GM12878 (cell line): Measurements from ENCODE around the gene CYB5A. TPM values are rescaled to one million over a fixed set of nuclear protein-coding genes. Genes with fewer than 3 reads are reported as not detected.

Source experiments
- ASH2L ChIP-seq: fragments of 300-600, 200-600 bp; sonication (generic); IDR thresholded peaks from 2 replicates; pipeline ENCODE4 v1.6.1; 2017; ENCODE audit warnings: low read depth, mild to moderate bottlenecking, borderline replicate concordance
- BACH1 ChIP-seq: fragments of 450-650 bp; IDR thresholded peaks from 2 replicates; pipeline ENCODE4 v1.6.1; 2017; ENCODE audit warnings: mild to moderate bottlenecking, borderline replicate concordance
- CEBPB ChIP-seq, 2 experiments: fragments of 150-350 bp in 1 of 2; IDR thresholded peaks; 2 replicates each; pipeline ENCODE4 v1.6.1; 2012 to 2014; ENCODE audit warnings: low read depth in 2 of 2, low read length in 2 of 2, borderline replicate concordance in 1 of 2, inconsistent platforms in 1 of 2
- CHD2 ChIP-seq: IDR thresholded peaks from 2 replicates; pipeline ENCODE4 v1.6.1; 2011; ENCODE audit warnings: low read depth, low read length, improper control_type of control experiment, borderline replicate concordance
- CREB1 ChIP-seq: IDR thresholded peaks from 2 replicates; pipeline ENCODE4 v1.6.1; 2012; ENCODE audit warnings: low read depth, mild to moderate bottlenecking, inconsistent platforms
- CREM ChIP-seq: IDR thresholded peaks from 2 replicates; pipeline ENCODE4 v1.6.1; 2014; ENCODE audit warnings: antibody characterized with exemption, low read depth
- DPF2 ChIP-seq: fragments of 450-650 bp; IDR thresholded peaks from 2 replicates; pipeline ENCODE4 v1.6.1; 2017; ENCODE audit warnings: mild to moderate bottlenecking
- ESRRA ChIP-seq: IDR thresholded peaks from 2 replicates; pipeline ENCODE4 v1.6.1; 2012; ENCODE audit warnings: mild to moderate bottlenecking, low read length, improper control_type of control experiment
- GATAD2B ChIP-seq: fragments of 450-650 bp; conservative IDR thresholded peaks from 2 replicates; pipeline ENCODE4 v1.6.1; 2017; ENCODE audit warnings: low read depth, mild to moderate bottlenecking, moderate library complexity
- MXI1 ChIP-seq: fragments of 150-350 bp; IDR thresholded peaks from 2 replicates; pipeline ENCODE4 v1.6.1; 2011; ENCODE audit warnings: low read depth, mild to moderate bottlenecking, inconsistent platforms, low read length, improper control_type of control experiment
- NBN ChIP-seq: fragments of 450-650 bp; IDR thresholded peaks from 2 replicates; pipeline ENCODE4 v1.6.1; 2016
- NR2C1 ChIP-seq: fragments of 450-650 bp; IDR thresholded peaks from 2 replicates; pipeline ENCODE4 v1.6.1; 2017; ENCODE audit warnings: antibody characterized with exemption, mild to moderate bottlenecking, moderate library complexity
- NRF1 ChIP-seq: conservative IDR thresholded peaks from 2 replicates; pipeline ENCODE4 v1.6.1; 2011; ENCODE audit warnings: mild to moderate bottlenecking, low read depth, low read length, improper control_type of control experiment
- PAX5 ChIP-seq: IDR thresholded peaks from 2 replicates; pipeline ENCODE4 v1.6.1; 2011; ENCODE audit warnings: low read depth, low read length, borderline replicate concordance
- SIN3A ChIP-seq: IDR thresholded peaks from 2 replicates; pipeline ENCODE4 v1.6.1; 2012; ENCODE audit warnings: low read depth, low read length, improper control_type of control experiment
- SMAD5 ChIP-seq: IDR thresholded peaks from 2 replicates; pipeline ENCODE4 v1.6.1; 2016; ENCODE audit warnings: antibody characterized with exemption, low read depth
- TAF1 ChIP-seq: IDR thresholded peaks from 2 replicates; pipeline ENCODE4 v1.6.1; 2011; ENCODE audit warnings: mild to moderate bottlenecking, low read depth, low read length, borderline replicate concordance
- YY1 ChIP-seq: IDR thresholded peaks from 2 replicates; pipeline ENCODE4 v1.6.1; 2011; ENCODE audit warnings: low read depth, mild to moderate bottlenecking, low read length
- polyA plus RNA-seq, 11 experiments: library from polyadenylated mRNA; depleted of rRNA in 4 of 11; unstranded in 6 of 11; stranded (reverse) in 5 of 11; fragments of >200 nt; fragmentation: Nextera tagmentation in 4 of 11; fragmentation: Illumina TruSeq in 1 of 11; extraction: Ambion mirVana in 4 of 11; extraction: Trizol in 1 of 11; gene quantifications; 1 replicate in 1 of 11; 2 replicates in 10 of 11; pipeline versions ENCODE4 v1.2.1 to v1.2.3, GENCODE V29; 2011 to 2016; ENCODE audit warnings: inconsistent platforms in 2 of 11, missing spikeins in 2 of 11, low read depth in 1 of 11
- total RNA-seq, 4 experiments: library from RNA; depleted of rRNA in 3 of 4; stranded (reverse); fragments of >200 nt in 3 of 4; fragmentation: Illumina TruSeq in 1 of 4; extraction: Trizol in 1 of 4; gene quantifications; 2 replicates each; pipeline versions ENCODE4 v1.2.1 to v1.2.3, GENCODE V29; 2013 to 2021
- TF ChIP-seq, protein P1 (sequence below): fragments of 450-650 bp; IDR thresholded peaks from 2 replicates; pipeline ENCODE4 v1.6.1; 2017; ENCODE audit warnings: mild to moderate bottlenecking, low read depth, inconsistent platforms; ENCODE audit not compliant: poor library complexity, severe bottlenecking
- TF ChIP-seq, protein P2 (sequence below): fragments of 450-650 bp; IDR thresholded peaks from 2 replicates; pipeline ENCODE4 v1.6.1; 2016; ENCODE audit warnings: mild to moderate bottlenecking
- TF ChIP-seq, protein P3 (sequence below): IDR thresholded peaks from 2 replicates; pipeline ENCODE4 v1.6.1; 2012; ENCODE audit warnings: low read depth, low read length, improper control_type of control experiment
- TF ChIP-seq, protein P4 (sequence below): fragments of 450-650 bp; IDR thresholded peaks from 2 replicates; pipeline ENCODE4 v1.6.1; 2014; ENCODE audit warnings: mild to moderate bottlenecking
- TF ChIP-seq, protein P5 (sequence below): fragments of 150-350 bp; IDR thresholded peaks from 2 replicates; pipeline ENCODE4 v1.6.1; 2014; ENCODE audit warnings: mild to moderate bottlenecking, low read depth, low read length

Gene CYB5A
- total and polyA plus RNA-seq, 10 of the 15 experiments (the other 5 are each of a cell fraction or from before 2014, with no cell fraction given) = 60.2 to 129 (median 103) TPM

DNA sequence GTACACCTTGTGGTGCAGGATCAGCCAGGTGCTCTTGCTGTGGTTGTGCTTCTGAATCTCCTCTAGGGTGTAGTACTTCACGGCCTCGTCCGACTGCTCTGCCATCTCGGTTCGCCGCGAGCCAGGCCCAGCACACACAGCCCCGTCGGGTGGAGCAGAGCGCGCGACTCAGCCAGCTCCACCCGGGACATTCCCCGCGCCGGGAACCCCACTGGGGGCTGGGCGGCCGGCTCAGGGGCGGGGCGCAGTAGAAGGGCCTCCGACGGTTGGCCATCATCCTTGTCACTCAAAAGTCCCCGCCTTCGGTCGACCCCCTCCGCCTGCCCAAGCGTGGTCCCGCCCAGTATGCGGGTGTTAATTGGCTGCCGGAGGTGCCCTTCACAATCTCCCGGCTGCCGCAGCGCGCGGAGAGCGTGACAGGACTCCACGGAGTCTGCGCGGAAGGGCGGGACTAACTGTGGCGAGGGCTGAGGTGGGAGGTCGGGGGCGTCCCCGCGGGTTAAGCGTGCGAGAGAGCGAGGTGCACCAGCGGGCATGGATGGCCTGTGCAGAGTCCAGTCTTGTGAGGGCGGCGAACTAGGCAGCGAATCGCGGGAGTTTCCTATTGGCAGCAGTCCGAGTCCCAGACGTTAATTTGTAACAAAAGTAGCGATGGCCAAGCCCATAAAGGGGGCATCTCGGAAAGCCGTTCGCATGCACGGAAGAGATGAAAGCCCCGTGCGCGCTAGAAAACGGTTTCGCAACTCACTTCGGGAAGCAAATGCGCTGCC, at the start of gene CYB5A (continued):
- TF ChIP-seq, protein P1, sequence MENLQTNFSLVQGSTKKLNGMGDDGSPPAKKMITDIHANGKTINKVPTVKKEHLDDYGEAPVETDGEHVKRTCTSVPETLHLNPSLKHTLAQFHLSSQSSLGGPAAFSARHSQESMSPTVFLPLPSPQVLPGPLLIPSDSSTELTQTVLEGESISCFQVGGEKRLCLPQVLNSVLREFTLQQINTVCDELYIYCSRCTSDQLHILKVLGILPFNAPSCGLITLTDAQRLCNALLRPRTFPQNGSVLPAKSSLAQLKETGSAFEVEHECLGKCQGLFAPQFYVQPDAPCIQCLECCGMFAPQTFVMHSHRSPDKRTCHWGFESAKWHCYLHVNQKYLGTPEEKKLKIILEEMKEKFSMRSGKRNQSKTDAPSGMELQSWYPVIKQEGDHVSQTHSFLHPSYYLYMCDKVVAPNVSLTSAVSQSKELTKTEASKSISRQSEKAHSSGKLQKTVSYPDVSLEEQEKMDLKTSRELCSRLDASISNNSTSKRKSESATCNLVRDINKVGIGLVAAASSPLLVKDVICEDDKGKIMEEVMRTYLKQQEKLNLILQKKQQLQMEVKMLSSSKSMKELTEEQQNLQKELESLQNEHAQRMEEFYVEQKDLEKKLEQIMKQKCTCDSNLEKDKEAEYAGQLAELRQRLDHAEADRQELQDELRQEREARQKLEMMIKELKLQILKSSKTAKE = no peak
- TF ChIP-seq, protein P2, sequence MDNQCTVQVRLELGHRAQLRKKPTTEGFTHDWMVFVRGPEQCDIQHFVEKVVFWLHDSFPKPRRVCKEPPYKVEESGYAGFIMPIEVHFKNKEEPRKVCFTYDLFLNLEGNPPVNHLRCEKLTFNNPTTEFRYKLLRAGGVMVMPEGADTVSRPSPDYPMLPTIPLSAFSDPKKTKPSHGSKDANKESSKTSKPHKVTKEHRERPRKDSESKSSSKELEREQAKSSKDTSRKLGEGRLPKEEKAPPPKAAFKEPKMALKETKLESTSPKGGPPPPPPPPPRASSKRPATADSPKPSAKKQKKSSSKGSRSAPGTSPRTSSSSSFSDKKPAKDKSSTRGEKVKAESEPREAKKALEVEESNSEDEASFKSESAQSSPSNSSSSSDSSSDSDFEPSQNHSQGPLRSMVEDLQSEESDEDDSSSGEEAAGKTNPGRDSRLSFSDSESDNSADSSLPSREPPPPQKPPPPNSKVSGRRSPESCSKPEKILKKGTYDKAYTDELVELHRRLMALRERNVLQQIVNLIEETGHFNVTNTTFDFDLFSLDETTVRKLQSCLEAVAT = 0 out of 2 replicates have a peak, but pooled peaks have one; percentile 10
- no peak for TF ChIP-seq ASH2L
- TF ChIP-seq SMAD5 = 0 out of 2 replicates have a peak, but pooled peaks have one; percentile 44
- peak; percentile 19; the same call in 1 of the 2 replicates for TF ChIP-seq YY1
- TF ChIP-seq TAF1 = peak; percentile 40; the same call in 1 of the 2 replicates
- no peak for TF ChIP-seq NR2C1
- TF ChIP-seq, protein P3, sequence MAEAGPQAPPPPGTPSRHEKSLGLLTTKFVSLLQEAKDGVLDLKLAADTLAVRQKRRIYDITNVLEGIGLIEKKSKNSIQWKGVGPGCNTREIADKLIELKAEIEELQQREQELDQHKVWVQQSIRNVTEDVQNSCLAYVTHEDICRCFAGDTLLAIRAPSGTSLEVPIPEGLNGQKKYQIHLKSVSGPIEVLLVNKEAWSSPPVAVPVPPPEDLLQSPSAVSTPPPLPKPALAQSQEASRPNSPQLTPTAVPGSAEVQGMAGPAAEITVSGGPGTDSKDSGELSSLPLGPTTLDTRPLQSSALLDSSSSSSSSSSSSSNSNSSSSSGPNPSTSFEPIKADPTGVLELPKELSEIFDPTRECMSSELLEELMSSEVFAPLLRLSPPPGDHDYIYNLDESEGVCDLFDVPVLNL = peak; percentile 49; the same call in 1 of the 2 replicates
- no peak for TF ChIP-seq CEBPB (IDR thresholded peaks at IDR 0.05; ENCODE audit: borderline replicate concordance in 1 of 2, low read depth in 2 of 2, low read length in 2 of 2)
- TF ChIP-seq, protein P4, sequence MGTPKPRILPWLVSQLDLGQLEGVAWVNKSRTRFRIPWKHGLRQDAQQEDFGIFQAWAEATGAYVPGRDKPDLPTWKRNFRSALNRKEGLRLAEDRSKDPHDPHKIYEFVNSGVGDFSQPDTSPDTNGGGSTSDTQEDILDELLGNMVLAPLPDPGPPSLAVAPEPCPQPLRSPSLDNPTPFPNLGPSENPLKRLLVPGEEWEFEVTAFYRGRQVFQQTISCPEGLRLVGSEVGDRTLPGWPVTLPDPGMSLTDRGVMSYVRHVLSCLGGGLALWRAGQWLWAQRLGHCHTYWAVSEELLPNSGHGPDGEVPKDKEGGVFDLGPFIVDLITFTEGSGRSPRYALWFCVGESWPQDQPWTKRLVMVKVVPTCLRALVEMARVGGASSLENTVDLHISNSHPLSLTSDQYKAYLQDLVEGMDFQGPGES = peak; percentile 94
- TF ChIP-seq GATAD2B = peak; percentile 28; the same call in 1 of the 2 replicates
- TF ChIP-seq CREB1 = peak; percentile 79
- TF ChIP-seq DPF2 = peak; percentile 100
- TF ChIP-seq MXI1 = 0 out of 2 replicates have a peak, but pooled peaks have one; percentile 28
- TF ChIP-seq SIN3A = no peak
- TF ChIP-seq, protein P5, sequence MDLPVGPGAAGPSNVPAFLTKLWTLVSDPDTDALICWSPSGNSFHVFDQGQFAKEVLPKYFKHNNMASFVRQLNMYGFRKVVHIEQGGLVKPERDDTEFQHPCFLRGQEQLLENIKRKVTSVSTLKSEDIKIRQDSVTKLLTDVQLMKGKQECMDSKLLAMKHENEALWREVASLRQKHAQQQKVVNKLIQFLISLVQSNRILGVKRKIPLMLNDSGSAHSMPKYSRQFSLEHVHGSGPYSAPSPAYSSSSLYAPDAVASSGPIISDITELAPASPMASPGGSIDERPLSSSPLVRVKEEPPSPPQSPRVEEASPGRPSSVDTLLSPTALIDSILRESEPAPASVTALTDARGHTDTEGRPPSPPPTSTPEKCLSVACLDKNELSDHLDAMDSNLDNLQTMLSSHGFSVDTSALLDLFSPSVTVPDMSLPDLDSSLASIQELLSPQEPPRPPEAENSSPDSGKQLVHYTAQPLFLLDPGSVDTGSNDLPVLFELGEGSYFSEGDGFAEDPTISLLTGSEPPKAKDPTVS = no peak
- TF ChIP-seq NRF1 = peak; percentile 38; the same call in 1 of the 2 replicates
- TF ChIP-seq CHD2 = peak; percentile 96
- peak; percentile 49; the same call in 1 of the 2 replicates for TF ChIP-seq CREM
- TF ChIP-seq NBN = 0 out of 2 replicates have a peak, but pooled peaks have one; percentile 23
- no peak for TF ChIP-seq ESRRA
- TF ChIP-seq PAX5 = peak; percentile 85
- peak; percentile 83; the same call in 1 of the 2 replicates for TF ChIP-seq BACH1
